Measurements from ENCODE around the gene UGT1A8.

- TF ChIP-seq CTCF (IDR thresholded peaks at IDR 0.05; ENCODE audit: insufficient read depth, low read length, poor library complexity, severe bottlenecking) (no peak), EZH2phosphoT487 (conservative IDR thresholded peaks at IDR 0.05; ENCODE audit: low read length) (no peak)
Measured at GRCh38 chr2:233672886-233673285, 55.5 kb downstream of the UGT1A8 start.

Data from SU-DHL-6 (cell line).